Inferior parietal cortex (tissue), 1 donor: Measurements from ENCODE around the gene PHF21B.
"Not testable (repeated sequence)": the region's sequence is repeated elsewhere in the genome, so short reads cannot be mapped to it uniquely, and the experiment has no call there.

Experiments used
- DNase-seq: peaks from one replicate; pipeline ENCODE4 v3.0.0-alpha.2; 2016; ENCODE audit errors: extremely low spot score

The PHF21B gene

GRCh38 chr22:44876921-44877320, 132.9 kb downstream of the PHF21B start:
- DNase-seq = no peak

GRCh38 chr22:44871782-44872181, 138.0 kb downstream of the PHF21B start:
- DNase-seq = no peak

GRCh38 chr22:44870021-44870420, 139.8 kb downstream of the PHF21B start:
- peak; percentile 13 for DNase-seq

DNA sequence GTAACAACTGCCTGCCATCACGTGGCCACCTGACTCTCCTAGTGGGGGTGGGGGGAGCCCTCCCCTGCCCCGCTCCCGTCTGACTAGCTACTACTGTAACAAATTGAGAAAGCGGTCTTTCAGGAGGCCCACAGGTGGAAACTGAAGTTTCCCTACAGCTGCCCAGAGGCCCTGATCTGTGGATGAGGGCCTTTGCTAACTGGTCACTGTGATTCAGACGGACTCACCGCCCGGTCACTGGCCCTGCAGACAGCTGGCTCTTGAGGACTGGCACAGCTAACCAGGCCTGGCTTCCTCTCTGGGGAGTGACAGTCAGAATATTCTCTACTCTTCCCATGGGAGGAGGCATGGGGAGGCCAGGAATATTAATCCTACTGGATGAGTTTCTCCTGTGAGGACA, 140.6 kb downstream of the PHF21B start:
- no peak for DNase-seq

DNA sequence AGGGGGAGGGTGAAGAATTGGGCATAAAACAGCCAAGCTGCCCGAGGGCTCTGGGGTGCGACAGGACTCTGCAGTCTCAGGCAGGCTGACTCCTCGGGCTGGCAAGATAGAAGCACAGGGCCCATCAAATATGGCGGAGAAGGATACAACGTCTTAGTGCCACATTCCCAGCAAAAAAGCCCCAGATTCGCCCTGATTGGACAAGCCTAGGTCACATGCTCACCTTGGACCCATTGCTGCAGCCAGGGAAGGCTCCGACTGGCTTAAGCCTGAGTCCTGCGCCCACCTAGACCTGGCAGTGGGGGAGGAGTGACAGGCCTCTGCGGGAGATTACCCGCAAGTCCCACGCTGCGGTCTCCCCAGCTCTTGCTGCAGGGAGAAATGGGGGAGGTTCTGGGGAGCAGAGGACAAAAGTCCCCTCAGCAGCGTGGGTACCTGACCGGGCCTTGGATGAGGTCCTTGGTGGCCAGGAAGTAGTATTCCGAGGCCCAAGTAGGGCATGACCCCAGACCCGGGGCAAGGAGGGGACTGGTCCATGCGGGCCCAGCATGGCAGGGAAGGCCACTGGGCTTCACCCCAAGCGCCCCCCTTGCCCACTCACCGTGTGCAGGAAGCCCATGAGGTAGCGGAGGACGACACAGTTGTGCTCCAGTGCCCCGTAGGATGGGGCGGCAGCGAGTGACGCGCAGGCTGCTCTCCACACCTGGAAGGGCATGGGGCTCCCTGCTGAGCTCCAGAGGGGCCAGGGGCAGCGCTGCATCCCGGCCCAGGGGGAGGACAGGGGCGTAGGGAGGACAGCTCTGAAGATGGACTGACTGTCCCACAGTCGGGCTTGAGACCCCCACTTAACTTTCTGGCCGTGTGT, 144.4 kb downstream of the PHF21B start:
- no peak for DNase-seq

GRCh38 chr22:44862981-44863860, 146.6 kb downstream of the PHF21B start:
- no peak for DNase-seq

DNA sequence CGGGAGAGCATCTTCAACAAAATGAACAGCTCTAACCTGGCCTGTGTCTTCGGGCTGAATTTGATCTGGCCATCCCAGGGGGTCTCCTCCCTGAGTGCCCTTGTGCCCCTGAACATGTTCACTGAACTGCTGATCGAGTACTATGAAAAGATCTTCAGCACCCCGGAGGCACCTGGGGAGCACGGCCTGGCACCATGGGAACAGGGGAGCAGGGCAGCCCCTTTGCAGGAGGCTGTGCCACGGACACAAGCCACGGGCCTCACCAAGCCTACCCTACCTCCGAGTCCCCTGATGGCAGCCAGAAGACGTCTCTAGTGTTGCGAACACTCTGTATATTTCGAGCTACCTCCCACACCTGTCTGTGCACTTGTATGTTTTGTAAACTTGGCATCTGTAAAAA, 147.5 kb downstream of the PHF21B start:
- no peak for DNase-seq

DNA sequence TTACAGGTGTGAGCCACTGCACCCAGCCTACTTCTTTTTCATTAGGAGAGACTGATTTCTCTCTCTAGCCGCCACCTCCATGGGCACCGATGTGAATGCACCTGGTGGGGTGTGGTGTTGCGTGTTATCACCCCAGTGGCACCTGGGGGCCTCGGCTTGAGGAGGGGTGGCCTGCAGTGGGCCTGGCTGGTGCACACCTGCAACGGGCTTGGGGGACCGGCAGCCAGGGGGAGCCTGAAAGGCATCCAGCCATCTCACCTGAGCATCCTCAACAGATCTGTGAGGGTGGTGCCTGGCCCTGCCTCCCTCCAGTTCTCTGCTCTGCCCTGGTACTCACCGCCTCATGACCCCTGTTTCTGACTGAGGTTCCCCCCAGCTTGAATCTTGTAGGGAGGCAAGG, 148.6 kb downstream of the PHF21B start:
- DNase-seq = no peak

- no peak for DNase-seq
Measured at GRCh38 chr22:44860311-44860710, 149.5 kb downstream of the PHF21B start.

DNA sequence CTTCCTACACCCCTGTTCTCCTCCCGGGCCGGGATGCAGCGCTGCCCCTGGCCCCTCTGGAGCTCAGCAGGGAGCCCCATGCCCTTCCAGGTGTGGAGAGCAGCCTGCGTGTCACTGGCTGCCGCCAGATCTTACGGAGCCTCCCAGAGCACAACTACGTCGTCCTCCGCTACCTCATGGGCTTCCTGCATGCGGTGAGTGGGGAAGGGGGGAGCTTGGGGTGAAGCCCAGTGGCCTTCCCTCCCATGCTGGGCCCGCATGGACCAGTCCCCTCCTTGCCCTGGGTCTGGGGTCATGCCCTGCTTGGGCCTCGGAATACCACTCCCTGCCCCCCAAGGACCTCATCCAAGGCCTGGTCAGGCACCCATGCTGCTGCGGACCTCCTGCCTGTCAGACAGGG, 150.2 kb downstream of the PHF21B start:
- no peak for DNase-seq

DNA sequence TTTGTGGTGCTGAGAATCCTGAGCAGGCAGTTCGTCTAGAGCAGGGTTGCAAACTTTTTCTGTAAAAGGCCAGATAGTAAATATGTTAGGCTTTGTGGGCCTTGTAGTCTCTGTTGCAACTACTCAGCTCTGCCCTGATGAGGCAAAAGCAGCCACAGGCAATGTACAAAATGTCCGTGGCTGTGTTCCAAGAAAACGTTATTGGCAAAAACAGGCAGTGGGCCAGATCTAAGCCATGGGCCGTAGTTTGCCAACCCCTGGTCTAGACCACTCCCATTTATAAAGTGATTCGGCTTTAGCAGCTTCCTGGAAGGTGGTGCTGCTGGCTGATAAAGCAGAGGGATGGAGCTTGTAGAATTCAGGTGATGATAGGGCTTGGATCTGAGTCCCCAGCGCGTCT, 151.0 kb downstream of the PHF21B start:
- not testable (repeated sequence) for DNase-seq

- DNase-seq = no peak
Measured at GRCh38 chr22:44855855-44856254, 153.9 kb downstream of the PHF21B start.

DNA sequence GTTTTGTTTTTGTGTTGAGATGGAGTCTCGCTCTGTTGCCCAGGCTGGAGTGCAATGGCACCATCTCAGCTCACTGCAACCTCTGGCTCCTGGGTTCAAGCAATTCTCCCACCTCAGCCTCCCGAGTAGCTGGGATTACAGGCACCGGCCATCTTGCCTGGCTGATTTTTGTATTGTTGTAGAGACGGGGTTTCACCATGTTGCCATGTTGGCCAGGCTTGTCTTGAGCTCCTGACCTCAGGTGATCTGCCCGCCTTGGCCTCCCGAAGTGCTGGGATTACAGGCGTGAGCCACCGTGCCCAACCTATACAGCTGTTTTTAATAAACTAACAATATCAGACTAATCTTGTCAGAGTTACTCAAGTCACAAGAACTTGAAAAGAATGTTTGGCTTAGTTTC, 155.2 kb downstream of the PHF21B start:
- not testable (repeated sequence) for DNase-seq

DNA sequence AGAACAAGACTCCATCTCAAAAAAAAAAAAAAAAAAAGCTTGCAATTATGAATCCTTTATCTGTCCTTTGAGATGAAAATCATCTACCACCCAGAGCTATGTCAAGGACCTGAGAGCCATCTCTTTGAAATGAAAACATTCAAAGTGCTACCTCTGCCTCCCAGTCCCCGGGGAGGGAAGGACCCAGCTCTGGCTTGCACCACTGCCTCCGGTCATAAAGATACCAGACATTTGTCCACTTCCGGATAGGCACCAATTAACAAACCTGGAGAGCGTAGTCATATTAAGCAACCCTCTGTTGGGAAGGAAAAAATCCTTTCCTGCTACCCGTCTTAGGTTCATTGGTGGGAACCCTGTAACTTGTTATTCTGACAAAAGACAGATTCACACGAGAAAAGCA, 158.9 kb downstream of the PHF21B start:
- no peak for DNase-seq

GRCh38 chr22:44848791-44849420, 160.9 kb downstream of the PHF21B start:
- DNase-seq = no peak

DNA sequence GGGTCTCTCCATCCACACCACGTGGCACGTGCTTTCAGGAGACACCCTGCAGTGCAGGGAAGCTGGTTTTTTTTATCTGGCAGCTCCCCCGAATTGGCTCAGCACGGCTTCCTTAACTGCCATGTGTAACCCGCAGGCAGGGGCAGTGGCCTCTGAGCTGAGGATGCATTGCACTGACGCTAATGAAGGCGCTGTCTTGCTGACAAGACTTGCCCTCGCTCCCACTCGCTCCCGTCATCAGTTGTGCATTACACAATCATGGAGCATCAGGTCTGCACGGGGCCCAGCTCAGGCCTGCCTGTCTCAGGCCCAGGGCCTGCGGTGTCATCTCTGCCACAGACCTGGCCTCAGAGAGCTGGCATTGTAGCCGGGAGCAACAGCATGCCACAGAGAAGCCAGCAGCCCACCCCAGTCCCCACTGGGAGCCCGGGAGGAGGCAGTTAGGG, 161.5 kb downstream of the PHF21B start:
- no peak for DNase-seq

DNA sequence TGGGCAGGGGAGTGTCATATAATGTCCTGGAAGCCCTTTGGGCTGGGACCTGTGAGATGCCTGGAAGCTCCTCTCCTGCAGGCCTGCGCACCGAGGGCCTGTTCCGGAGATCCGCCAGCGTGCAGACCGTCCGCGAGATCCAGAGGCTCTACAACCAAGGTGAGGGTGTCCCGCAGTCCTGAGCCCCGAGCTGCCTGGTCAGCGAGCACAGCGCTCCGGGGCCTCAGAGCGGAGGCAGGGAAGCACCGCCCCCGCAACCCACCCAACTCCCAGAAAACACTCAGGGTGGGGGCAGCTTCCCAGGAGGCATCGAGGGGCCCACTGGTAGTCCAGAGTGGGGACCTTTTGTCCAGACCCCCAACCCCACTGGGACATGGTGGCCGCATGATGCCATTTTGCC, 161.9 kb downstream of the PHF21B start:
- DNase-seq = no peak

DNA sequence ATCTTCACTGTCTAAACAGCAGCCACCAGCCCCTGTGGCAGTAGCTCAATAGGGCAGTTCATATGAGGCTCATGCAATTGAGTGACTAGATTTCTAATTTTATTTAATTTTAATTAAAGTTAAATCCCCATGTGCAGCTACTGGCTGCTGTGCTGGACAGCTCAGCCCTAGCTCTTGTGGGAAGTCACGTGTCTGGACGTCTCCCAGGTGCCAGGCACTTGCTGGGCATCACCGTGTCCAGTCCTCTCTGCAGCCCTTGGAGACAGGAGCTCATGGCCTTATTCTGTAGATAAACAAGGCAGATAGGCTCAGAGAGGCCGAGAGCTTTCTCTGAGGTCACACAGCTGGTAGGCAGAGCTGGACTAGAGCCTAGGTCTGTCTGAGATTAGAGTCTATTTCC, 162.4 kb downstream of the PHF21B start:
- DNase-seq = no peak

GRCh38 chr22:44846726-44847275, 163.0 kb downstream of the PHF21B start:
- no peak for DNase-seq

- DNase-seq = no peak
Measured at GRCh38 chr22:44845796-44846720, 163.7 kb downstream of the PHF21B start.

- no peak for DNase-seq
Measured at GRCh38 chr22:44845191-44845590, 164.6 kb downstream of the PHF21B start.
